Stimulated activated CD4-positive, alpha-beta T cell treated with anti-CD3 and anti-CD28 coated beads, TNF-alpha, amount 100 ng/mL, for 4 hours (primary cell): ENCODE measurements around the gene CCNY.

Experiments used
- DNase-seq, 3 experiments: peaks; one replicate each; pipeline ENCODE4 v3.0.0-alpha.2; 2020; ENCODE audit warnings: low read depth in 3 of 3

Gene CCNY

GRCh38 chr10:35425595-35425994 is 89.3 kb downstream of the CCNY start:
- DNase-seq, result no peak

GRCh38 chr10:35426657-35427056 is 90.3 kb downstream of the CCNY start:
- DNase-seq, result no peak

- no peak for DNase-seq
Measured at GRCh38 chr10:35427543-35427942, 91.2 kb downstream of the CCNY start.

- DNase-seq, result no peak
Measured at GRCh38 chr10:35428521-35428920, 92.2 kb downstream of the CCNY start.

GRCh38 chr10:35432781-35433338 is 96.6 kb downstream of the CCNY start:
- DNase-seq, result no peak

GRCh38 chr10:35433851-35434426 is 97.6 kb downstream of the CCNY start:
- no peak for DNase-seq

- DNase-seq, result no peak
Measured at GRCh38 chr10:35434533-35434932, 98.2 kb downstream of the CCNY start.

- DNase-seq, result no peak
Measured at GRCh38 chr10:35435824-35436223, 99.5 kb downstream of the CCNY start.

GRCh38 chr10:35437829-35438228 is 101.5 kb downstream of the CCNY start:
- DNase-seq, result no peak

- no peak for DNase-seq
Measured at GRCh38 chr10:35438718-35439571, 102.6 kb downstream of the CCNY start.

GRCh38 chr10:35440016-35440415 is 103.7 kb downstream of the CCNY start:
- no peak for DNase-seq

GRCh38 chr10:35442028-35442427 is 105.7 kb downstream of the CCNY start:
- DNase-seq, result no peak

GRCh38 chr10:35442592-35442991 is 106.3 kb downstream of the CCNY start:
- DNase-seq, result no peak

GRCh38 chr10:35443858-35444257 is 107.5 kb downstream of the CCNY start:
- no peak for DNase-seq

GRCh38 chr10:35445150-35445884 is 109.0 kb downstream of the CCNY start:
- no peak for DNase-seq

GRCh38 chr10:35446439-35446838 is 110.1 kb downstream of the CCNY start:
- DNase-seq, result no peak

- no peak for DNase-seq
Measured at GRCh38 chr10:35447693-35448407, 111.5 kb downstream of the CCNY start.

- DNase-seq, result no peak
Measured at GRCh38 chr10:35448687-35449662, 112.7 kb downstream of the CCNY start.

GRCh38 chr10:35449944-35450343 is 113.6 kb downstream of the CCNY start:
- DNase-seq, result no peak
